ENCODE results near the gene ATP13A3. TPM values are rescaled to one million over a fixed set of nuclear protein-coding genes. Genes with fewer than 3 reads are reported as not detected.

The ATP13A3 gene
- total RNA-seq, 1 donor from 2014 or later: 44.4 TPM

DNA sequence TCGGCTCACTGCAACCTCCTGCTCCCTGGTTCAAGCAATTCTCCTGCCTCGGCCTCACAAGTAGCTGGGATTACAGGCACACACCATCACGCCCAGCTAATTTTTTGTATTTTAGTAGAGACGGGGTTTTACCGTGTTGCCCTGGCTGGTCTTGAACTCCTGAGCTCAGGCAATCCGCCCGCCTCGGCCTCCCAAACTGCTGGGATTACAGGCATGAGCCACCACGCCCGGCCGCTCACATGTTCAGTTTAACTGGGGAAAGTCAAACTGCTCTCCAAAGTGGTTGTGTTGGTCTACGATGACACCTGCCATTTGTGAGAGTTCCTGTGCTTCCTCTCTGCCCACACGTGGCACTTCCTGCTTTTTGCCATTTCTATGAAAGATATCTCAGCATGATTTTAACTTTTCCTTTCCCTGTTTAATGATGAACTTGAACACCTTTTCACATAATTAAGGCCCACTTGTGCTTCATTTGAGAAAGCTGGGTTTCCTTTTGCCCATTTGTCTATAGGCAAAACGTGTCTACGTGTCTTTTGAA lies 86.9 kb downstream of the ATP13A3 start:
- H3K36me3 ChIP-seq (ENCODE audit: control insufficient read depth in 3 of 3, insufficient read depth in 3 of 3, low read length in 3 of 3): no peaks in the 10 kb centered on the region
- no peak overlapping the region for H3K9ac ChIP-seq (ENCODE audit: low read depth in 1 of 3, low read length in 3 of 3)
- peaks cover 12 to 16% (median 15%) of the 10 kb centered on the region in 3 donors for H3K4me1 ChIP-seq (ENCODE audit: control insufficient read depth in 3 of 3, insufficient read depth in 3 of 3, low read length in 3 of 3)
- no peak overlapping the region for H3K27ac ChIP-seq (ENCODE audit: low read depth, low read length)
- H3K27me3 ChIP-seq (ENCODE audit: control insufficient read depth in 3 of 3, insufficient read depth in 3 of 3, low read length in 3 of 3): peaks cover 33 to 38% (median 35%) of the 10 kb centered on the region in 3 donors
- no peaks in the 10 kb centered on the region for H3K9me3 ChIP-seq (ENCODE audit: control insufficient read depth in 3 of 3, low read length in 3 of 3)
- H3K4me3 ChIP-seq (ENCODE audit: low read length in 3 of 3): no peak overlapping the region

DNA sequence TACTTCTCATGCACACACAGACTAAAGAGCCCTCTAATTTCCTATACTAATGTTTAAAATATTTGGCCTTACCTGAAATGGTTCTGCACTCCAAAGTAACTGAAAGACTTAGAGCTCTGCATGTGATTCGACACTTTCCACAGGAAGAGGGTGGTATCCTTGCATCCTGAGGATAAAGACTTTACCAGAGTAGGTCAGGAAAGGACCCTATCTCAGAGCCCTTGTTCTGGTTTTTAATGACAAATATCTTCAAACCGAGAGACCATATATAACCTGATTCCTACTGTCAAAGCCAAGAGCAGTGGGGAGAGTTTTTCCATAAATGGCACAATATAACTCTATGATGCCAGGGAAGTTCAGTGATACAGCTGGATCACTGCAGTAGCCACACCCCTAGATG lies 87.6 kb downstream of the ATP13A3 start, which contains the start of gene GP5:
GP5 (minus strand) TSS at position 101 of the 400 bp plus-strand sequence. CDS start 984 bp downstream, outside the sequence.
- no peak within 1 kb of the TSS for H3K9ac ChIP-seq (ENCODE audit: low read depth in 1 of 3, low read length in 3 of 3)
- H3K27me3 ChIP-seq (ENCODE audit: control insufficient read depth in 3 of 3, insufficient read depth in 3 of 3, low read length in 3 of 3): peaks cover 33 to 38% (median 35%) of the 10 kb centered on the region in 3 donors
- H3K27ac ChIP-seq (ENCODE audit: low read depth, low read length): no peak within 1 kb of the TSS

DNA sequence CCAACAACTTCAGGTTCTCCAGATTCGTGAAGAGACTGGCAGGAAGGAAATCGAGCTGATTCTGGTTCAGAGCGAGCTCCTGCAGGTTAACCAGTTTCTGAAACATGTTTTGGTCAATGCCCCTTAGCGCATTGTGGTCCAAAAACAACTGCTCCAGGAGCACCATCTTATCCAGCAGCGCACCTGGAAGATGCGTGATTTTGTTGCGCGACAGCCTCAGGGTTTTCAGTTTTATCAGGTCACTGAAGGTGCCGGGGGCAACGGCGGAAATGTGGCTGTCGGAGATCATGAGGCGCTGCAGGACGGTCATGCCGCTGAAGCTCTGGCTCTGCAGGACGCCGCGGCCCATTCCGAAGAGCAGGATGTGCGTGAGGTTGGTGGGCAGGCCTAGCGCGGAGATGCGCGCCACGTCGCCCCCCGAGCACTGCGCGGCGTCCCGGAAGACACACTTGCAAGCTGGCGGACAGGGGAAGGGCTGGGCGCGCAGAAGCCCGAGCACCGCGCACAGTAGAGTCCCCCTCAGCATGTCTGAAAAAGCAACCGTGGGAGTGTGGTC lies 89.0 kb downstream of the ATP13A3 start:
- no peaks in the 10 kb centered on the region for H3K36me3 ChIP-seq (ENCODE audit: control insufficient read depth in 3 of 3, insufficient read depth in 3 of 3, low read length in 3 of 3)
- H3K9me3 ChIP-seq (ENCODE audit: control insufficient read depth in 3 of 3, low read length in 3 of 3): no peaks in the 10 kb centered on the region
- peaks cover 12 to 16% (median 15%) of the 10 kb centered on the region in 3 donors for H3K4me1 ChIP-seq (ENCODE audit: control insufficient read depth in 3 of 3, insufficient read depth in 3 of 3, low read length in 3 of 3)
- no peak overlapping the region for H3K27ac ChIP-seq (ENCODE audit: low read depth, low read length)
- H3K4me3 ChIP-seq (ENCODE audit: low read length in 3 of 3): peak overlapping the region; percentile 35 to 47 (median 44)
- H3K9ac ChIP-seq (ENCODE audit: low read depth in 1 of 3, low read length in 3 of 3): no peak overlapping the region
- H3K27me3 ChIP-seq (ENCODE audit: control insufficient read depth in 3 of 3, insufficient read depth in 3 of 3, low read length in 3 of 3): peaks cover 33 to 38% (median 35%) of the 10 kb centered on the region in 3 donors

More for the DNA sequence above, 87.6 kb downstream of the ATP13A3 start, which contains the start of gene GP5:
- peaks cover 12 to 16% (median 15%) of the 10 kb centered on the region in 3 donors for H3K4me1 ChIP-seq (ENCODE audit: control insufficient read depth in 3 of 3, insufficient read depth in 3 of 3, low read length in 3 of 3)
- H3K9me3 ChIP-seq (ENCODE audit: control insufficient read depth in 3 of 3, low read length in 3 of 3): no peaks in the 10 kb centered on the region
- H3K36me3 ChIP-seq (ENCODE audit: control insufficient read depth in 3 of 3, insufficient read depth in 3 of 3, low read length in 3 of 3): no peaks in the 10 kb centered on the region
- H3K4me3 ChIP-seq (ENCODE audit: low read length in 3 of 3): peak within 1 kb of the TSS; percentile 35 to 47 (median 44)

DNA sequence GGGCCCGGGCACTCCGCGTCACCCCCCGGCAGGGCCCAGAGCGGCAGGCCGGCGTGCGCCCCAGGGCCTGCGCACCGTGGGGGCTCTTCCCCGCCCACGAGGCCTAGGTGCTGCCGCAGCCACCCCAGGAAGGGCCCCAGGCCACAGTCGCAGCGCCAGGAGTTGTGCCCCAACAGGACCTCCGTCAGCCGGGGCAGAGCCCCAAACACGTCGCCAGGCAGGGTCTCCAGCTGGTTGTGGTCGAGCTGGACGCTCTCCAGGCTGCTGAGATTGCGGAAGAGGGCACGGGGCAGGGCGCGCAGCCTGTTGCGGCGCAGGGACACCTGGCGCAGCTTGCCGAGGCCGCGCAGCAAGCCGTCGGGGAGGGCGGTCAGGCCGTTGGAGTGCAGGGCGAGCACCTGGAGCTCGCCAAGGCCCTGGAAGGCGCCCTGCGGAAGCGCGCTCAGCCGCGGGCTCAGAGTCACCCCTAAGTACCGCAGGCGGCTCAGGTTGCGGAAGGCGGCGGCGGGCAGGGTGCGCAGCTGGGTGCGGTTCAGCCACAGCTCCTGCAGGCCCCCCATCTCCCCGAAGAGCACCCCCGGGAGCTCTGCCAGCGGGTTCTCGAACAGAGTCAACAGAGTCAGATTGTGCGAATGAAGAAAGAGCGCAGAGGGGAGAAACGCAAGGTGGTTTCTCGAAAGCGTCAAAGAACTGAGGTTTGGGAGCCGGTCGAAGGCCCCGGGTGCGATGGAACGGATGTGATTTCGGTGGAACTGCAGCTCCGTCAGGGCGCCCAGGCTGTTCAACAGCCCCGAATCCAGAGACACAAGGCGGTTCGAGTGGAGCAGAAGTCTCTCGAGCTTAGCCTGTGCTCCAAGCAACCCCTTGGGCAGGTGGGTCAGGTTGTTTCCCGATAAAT lies 89.7 kb downstream of the ATP13A3 start:
- peaks cover 35 to 38% (median 37%) of the 10 kb centered on the region in 3 donors for H3K27me3 ChIP-seq (ENCODE audit: control insufficient read depth in 3 of 3, insufficient read depth in 3 of 3, low read length in 3 of 3)
- H3K4me1 ChIP-seq (ENCODE audit: control insufficient read depth in 3 of 3, insufficient read depth in 3 of 3, low read length in 3 of 3): peaks cover 12 to 16% (median 15%) of the 10 kb centered on the region in 3 donors
- peak overlapping the region in 2 of 3 donors; percentile 41 to 44 for H3K4me3 ChIP-seq (ENCODE audit: low read length in 3 of 3)
- H3K9ac ChIP-seq (ENCODE audit: low read depth in 1 of 3, low read length in 3 of 3): no peak overlapping the region
- no peaks in the 10 kb centered on the region for H3K9me3 ChIP-seq (ENCODE audit: control insufficient read depth in 3 of 3, low read length in 3 of 3)
- no peaks in the 10 kb centered on the region for H3K36me3 ChIP-seq (ENCODE audit: control insufficient read depth in 3 of 3, insufficient read depth in 3 of 3, low read length in 3 of 3)
- H3K27ac ChIP-seq (ENCODE audit: low read depth, low read length): no peak overlapping the region

DNA sequence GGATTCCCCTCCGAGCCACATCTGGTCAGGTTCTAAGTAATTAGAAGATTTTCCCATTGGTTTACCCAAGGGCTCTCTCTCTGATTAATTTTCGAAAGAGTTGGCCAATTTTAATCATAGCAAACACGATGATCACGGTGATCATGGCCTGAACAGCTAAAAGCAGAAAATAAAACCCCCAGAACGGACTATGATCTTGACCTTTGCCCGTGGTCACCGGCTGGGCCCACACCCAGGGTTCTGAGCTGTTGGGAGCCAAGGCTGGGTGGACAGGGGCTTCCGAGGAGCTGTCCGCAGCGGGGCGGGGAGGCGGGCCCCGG lies 90.3 kb downstream of the ATP13A3 start:
- Histone ChIP-seq H3K9me3 (ENCODE audit: control insufficient read depth in 3 of 3, low read length in 3 of 3) (no peaks in the 10 kb centered on the region), H3K36me3 (ENCODE audit: control insufficient read depth in 3 of 3, insufficient read depth in 3 of 3, low read length in 3 of 3) (no peaks in the 10 kb centered on the region), H3K9ac (ENCODE audit: low read depth in 1 of 3, low read length in 3 of 3) (no peak overlapping the region), H3K4me1 (ENCODE audit: control insufficient read depth in 3 of 3, insufficient read depth in 3 of 3, low read length in 3 of 3) (peaks cover 12 to 16% (median 15%) of the 10 kb centered on the region in 3 donors), H3K4me3 (ENCODE audit: low read length in 3 of 3) (peak overlapping the region in 1 of 3 donors; percentile 57), H3K27ac (ENCODE audit: low read depth, low read length) (no peak overlapping the region), H3K27me3 (ENCODE audit: control insufficient read depth in 3 of 3, insufficient read depth in 3 of 3, low read length in 3 of 3) (peaks cover 35 to 38% (median 37%) of the 10 kb centered on the region in 3 donors)

GRCh38 chr3:194395778-194396538 lies 90.8 kb downstream of the ATP13A3 start:
- peaks cover 32 to 38% (median 34%) of the 10 kb centered on the region in 3 donors for H3K27me3 ChIP-seq (ENCODE audit: control insufficient read depth in 3 of 3, insufficient read depth in 3 of 3, low read length in 3 of 3)
- no peaks in the 10 kb centered on the region for H3K36me3 ChIP-seq (ENCODE audit: control insufficient read depth in 3 of 3, insufficient read depth in 3 of 3, low read length in 3 of 3)
- H3K4me1 ChIP-seq (ENCODE audit: control insufficient read depth in 3 of 3, insufficient read depth in 3 of 3, low read length in 3 of 3): peaks cover 12 to 16% (median 15%) of the 10 kb centered on the region in 3 donors
- H3K9ac ChIP-seq (ENCODE audit: low read depth in 1 of 3, low read length in 3 of 3): no peak overlapping the region
- peak overlapping the region in 1 of 3 donors; percentile 57 for H3K4me3 ChIP-seq (ENCODE audit: low read length in 3 of 3)
- no peak overlapping the region for H3K27ac ChIP-seq (ENCODE audit: low read depth, low read length)
- H3K9me3 ChIP-seq (ENCODE audit: control insufficient read depth in 3 of 3, low read length in 3 of 3): no peaks in the 10 kb centered on the region

DNA sequence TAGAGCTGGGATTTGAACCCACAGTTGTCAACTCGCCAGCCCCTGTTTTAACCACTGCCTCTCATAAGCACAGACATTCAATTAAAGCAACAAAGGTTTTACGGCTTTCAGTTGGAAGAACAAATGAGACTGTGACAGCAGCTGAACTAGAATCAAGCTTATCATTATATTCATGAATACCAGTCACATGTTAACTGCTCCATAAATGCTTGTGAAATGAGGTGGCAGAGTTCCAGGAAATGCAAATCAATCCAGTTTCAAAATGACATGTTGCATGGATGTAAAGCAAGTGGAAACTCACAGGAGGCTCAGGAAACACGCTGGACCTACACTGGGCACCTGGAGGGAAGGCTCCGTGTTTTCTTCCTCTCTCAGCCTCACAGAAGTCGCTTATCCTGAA lies 91.6 kb downstream of the ATP13A3 start:
- peaks cover 31 to 38% (median 34%) of the 10 kb centered on the region in 3 donors for H3K27me3 ChIP-seq (ENCODE audit: control insufficient read depth in 3 of 3, insufficient read depth in 3 of 3, low read length in 3 of 3)
- no peaks in the 10 kb centered on the region for H3K36me3 ChIP-seq (ENCODE audit: control insufficient read depth in 3 of 3, insufficient read depth in 3 of 3, low read length in 3 of 3)
- H3K4me3 ChIP-seq (ENCODE audit: low read length in 3 of 3): no peak overlapping the region
- H3K9ac ChIP-seq (ENCODE audit: low read depth in 1 of 3, low read length in 3 of 3): no peak overlapping the region
- peaks cover 12 to 16% (median 15%) of the 10 kb centered on the region in 3 donors for H3K4me1 ChIP-seq (ENCODE audit: control insufficient read depth in 3 of 3, insufficient read depth in 3 of 3, low read length in 3 of 3)
- H3K9me3 ChIP-seq (ENCODE audit: control insufficient read depth in 3 of 3, low read length in 3 of 3): peaks cover 0 to 3% (median 0%) of the 10 kb centered on the region in 3 donors
- no peak overlapping the region for H3K27ac ChIP-seq (ENCODE audit: low read depth, low read length)

DNA sequence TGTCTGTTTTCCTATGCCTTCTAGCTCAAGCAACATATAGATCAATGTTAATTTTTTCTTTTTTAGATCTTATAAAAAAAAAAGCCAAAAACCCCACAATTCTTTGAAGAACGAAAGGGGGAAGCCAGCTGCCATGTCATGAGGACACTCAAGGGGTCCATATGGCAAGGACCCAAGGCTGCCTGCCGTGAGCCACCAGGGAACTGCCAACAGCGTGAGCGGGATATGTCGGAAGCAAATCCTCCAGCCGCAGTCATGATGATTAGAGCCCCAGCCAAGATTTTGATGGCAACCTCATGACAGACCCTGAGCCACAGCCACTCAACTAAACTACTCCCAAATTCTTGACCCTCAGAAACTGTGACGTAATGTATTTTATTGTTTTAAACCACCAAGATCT lies 94.2 kb downstream of the ATP13A3 start:
- no peak overlapping the region for H3K4me3 ChIP-seq (ENCODE audit: low read length in 3 of 3)
- H3K36me3 ChIP-seq (ENCODE audit: control insufficient read depth in 3 of 3, insufficient read depth in 3 of 3, low read length in 3 of 3): no peaks in the 10 kb centered on the region
- H3K4me1 ChIP-seq (ENCODE audit: control insufficient read depth in 3 of 3, insufficient read depth in 3 of 3, low read length in 3 of 3): peaks cover 6 to 10% (median 9%) of the 10 kb centered on the region in 3 donors
- H3K9me3 ChIP-seq (ENCODE audit: control insufficient read depth in 3 of 3, low read length in 3 of 3): peaks cover 0 to 3% (median 0%) of the 10 kb centered on the region in 3 donors
- H3K27me3 ChIP-seq (ENCODE audit: control insufficient read depth in 3 of 3, insufficient read depth in 3 of 3, low read length in 3 of 3): peaks cover 12 to 17% (median 17%) of the 10 kb centered on the region in 3 donors
- H3K27ac ChIP-seq (ENCODE audit: low read depth, low read length): no peak overlapping the region
- H3K9ac ChIP-seq (ENCODE audit: low read depth in 1 of 3, low read length in 3 of 3): no peak overlapping the region

GRCh38 chr3:194390835-194391234 lies 96.0 kb downstream of the ATP13A3 start:
- Histone ChIP-seq H3K9me3 (ENCODE audit: control insufficient read depth in 3 of 3, low read length in 3 of 3) (peaks cover 0 to 3% (median 0%) of the 10 kb centered on the region in 3 donors), H3K27ac (ENCODE audit: low read depth, low read length) (no peak overlapping the region), H3K4me3 (ENCODE audit: low read length in 3 of 3) (no peak overlapping the region), H3K4me1 (ENCODE audit: control insufficient read depth in 3 of 3, insufficient read depth in 3 of 3, low read length in 3 of 3) (no peaks in the 10 kb centered on the region), H3K27me3 (ENCODE audit: control insufficient read depth in 3 of 3, insufficient read depth in 3 of 3, low read length in 3 of 3) (peaks cover 0 to 6% (median 4%) of the 10 kb centered on the region in 3 donors), H3K36me3 (ENCODE audit: control insufficient read depth in 3 of 3, insufficient read depth in 3 of 3, low read length in 3 of 3) (no peaks in the 10 kb centered on the region), H3K9ac (ENCODE audit: low read depth in 1 of 3, low read length in 3 of 3) (no peak overlapping the region)

All from skeletal muscle tissue (tissue), 4 donors.